Measurements from ENCODE around the gene ELP2.

DNA sequence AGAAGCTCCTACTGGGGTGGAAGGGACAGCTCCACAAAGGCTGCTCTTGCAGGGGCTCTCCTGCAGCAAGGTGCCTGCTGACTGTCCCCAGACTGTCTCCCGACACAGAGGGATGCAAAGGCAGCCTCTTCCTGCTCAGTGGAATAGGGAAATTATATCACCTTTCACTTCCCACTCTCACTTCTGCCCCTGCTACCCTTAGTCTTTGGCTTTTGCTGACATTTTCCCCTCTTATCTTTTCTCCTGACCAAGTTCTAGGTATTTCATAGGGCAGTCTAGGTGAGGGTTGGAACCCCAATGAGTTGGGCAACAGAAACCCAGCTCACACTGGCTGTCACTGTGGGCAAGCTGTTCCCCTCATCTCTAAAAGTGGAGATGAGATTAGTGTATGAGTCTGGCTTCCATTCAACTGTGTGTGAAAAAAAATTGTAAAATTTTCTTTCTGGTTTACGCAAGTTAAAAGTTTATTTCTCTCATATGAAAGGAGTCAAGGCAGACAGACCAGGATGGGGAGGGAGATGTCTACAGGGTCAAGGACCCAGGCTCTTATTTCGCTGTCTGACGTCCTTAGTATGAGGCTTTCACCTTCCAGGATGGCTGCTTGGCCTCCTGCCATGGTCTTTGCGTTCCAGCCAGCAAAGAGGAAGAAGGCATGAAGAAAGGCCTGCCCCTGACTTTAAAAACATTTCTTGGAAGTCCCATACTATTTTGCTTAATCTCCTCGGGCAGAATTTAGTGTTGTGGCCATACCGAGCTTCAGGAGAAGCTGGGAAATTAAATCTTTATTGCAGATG lies 50.1 kb downstream of the ELP2 start:
- no peak for TF ChIP-seq EZH2 (IDR thresholded peaks at IDR 0.05; ENCODE audit: insufficient read depth, poor library complexity, severe bottlenecking)
- TF ChIP-seq EZH2phosphoT487 (IDR thresholded peaks at IDR 0.05; ENCODE audit: insufficient read depth, low read depth) = no peak

All from GM23248 (cell line).